NB4 (cell line): ENCODE measurements around the gene KDM6B.
A peak's percentile ranks its signal among the peaks of the same experiment; 100 is the strongest.

ENCODE experiments used
- CTCF ChIP-seq: IDR thresholded peaks from one replicate; pipeline ENCODE4 v1.5.1; 2012; ENCODE audit warnings: low read depth, low read length
- MAX ChIP-seq: IDR thresholded peaks from 2 replicates; pipeline ENCODE4 v1.6.1; 2011; ENCODE audit warnings: low read depth, low read length
- POLR2A ChIP-seq: IDR thresholded peaks from 2 replicates; pipeline ENCODE4 v1.6.1; 2011; ENCODE audit warnings: mild to moderate bottlenecking; ENCODE audit not compliant: insufficient read length; ENCODE audit errors: extremely low read depth

- TF ChIP-seq POLR2A (no peak), CTCF (peak; percentile 47), MAX (peak; percentile 92)
Observed at GRCh38 chr17:7834957-7835813, 1.2 kb downstream of the KDM6B start.
